ENCODE results near the gene DSCAML1. TPM values are rescaled to one million over a fixed set of nuclear protein-coding genes. Genes with fewer than 3 reads are reported as not detected.
A peak's percentile ranks its signal among the peaks of the same experiment; 100 is the strongest.

Gene DSCAML1
- total RNA-seq, 1 donor from 2014 or later: 0.09 TPM

- H3K9me3 Mint-ChIP-seq: no peaks in the 10 kb centered on the region
- no peak for TF ChIP-seq CTCF (conservative IDR thresholded peaks at IDR 0.05)
- peaks cover 2% of the 10 kb centered on the region for H3K27me3 Mint-ChIP-seq (ENCODE audit: low read depth)
- peaks cover 11% of the 10 kb centered on the region for H3K4me1 Mint-ChIP-seq
- no peak for DNase-seq (ENCODE audit: low read depth, low spot score)
- H3K27ac Mint-ChIP-seq (ENCODE audit: unreplicated experiment): peak overlapping the region; percentile 35
- H3K36me3 Mint-ChIP-seq (ENCODE audit: low read depth): no peaks in the 10 kb centered on the region
- no peak overlapping the region for H3K4me3 Mint-ChIP-seq
Measured at GRCh38 chr11:117529816-117530215, 267.2 kb downstream of the DSCAML1 start.

GRCh38 chr11:117528097-117528721, 268.8 kb downstream of the DSCAML1 start:
- H3K27me3 Mint-ChIP-seq (ENCODE audit: low read depth): peaks cover 2% of the 10 kb centered on the region
- H3K4me3 Mint-ChIP-seq: no peak overlapping the region
- no peaks in the 10 kb centered on the region for H3K9me3 Mint-ChIP-seq
- H3K4me1 Mint-ChIP-seq: peaks cover 11% of the 10 kb centered on the region
- DNase-seq (ENCODE audit: low read depth, low spot score): no peak
- no peak for TF ChIP-seq CTCF (conservative IDR thresholded peaks at IDR 0.05)
- H3K36me3 Mint-ChIP-seq (ENCODE audit: low read depth): no peaks in the 10 kb centered on the region
- H3K27ac Mint-ChIP-seq (ENCODE audit: unreplicated experiment): peak overlapping the region; percentile 71

GRCh38 chr11:117527271-117527670, 269.7 kb downstream of the DSCAML1 start:
- no peak for DNase-seq (ENCODE audit: low read depth, low spot score)
- H3K9me3 Mint-ChIP-seq: no peaks in the 10 kb centered on the region
- H3K4me1 Mint-ChIP-seq: peaks cover 11% of the 10 kb centered on the region
- H3K4me3 Mint-ChIP-seq: no peak overlapping the region
- H3K36me3 Mint-ChIP-seq (ENCODE audit: low read depth): no peaks in the 10 kb centered on the region
- no peak for TF ChIP-seq CTCF (conservative IDR thresholded peaks at IDR 0.05)
- peaks cover 2% of the 10 kb centered on the region for H3K27me3 Mint-ChIP-seq (ENCODE audit: low read depth)
- H3K27ac Mint-ChIP-seq (ENCODE audit: unreplicated experiment): no peak overlapping the region

- Mint-ChIP-seq H3K27ac (ENCODE audit: unreplicated experiment) (peak overlapping the region; percentile 62), H3K9me3 (no peaks in the 10 kb centered on the region), H3K36me3 (ENCODE audit: low read depth) (no peaks in the 10 kb centered on the region), H3K27me3 (ENCODE audit: low read depth) (peaks cover 2% of the 10 kb centered on the region), H3K4me3 (no peak overlapping the region), H3K4me1 (peaks cover 11% of the 10 kb centered on the region)
- DNase-seq (ENCODE audit: low read depth, low spot score): no peak
- TF ChIP-seq CTCF (conservative IDR thresholded peaks at IDR 0.05): no peak
Measured at GRCh38 chr11:117525866-117526542, 271.0 kb downstream of the DSCAML1 start.

- Mint-ChIP-seq H3K4me3 (no peak overlapping the region), H3K27me3 (ENCODE audit: low read depth) (peaks cover 2% of the 10 kb centered on the region), H3K9me3 (no peaks in the 10 kb centered on the region), H3K27ac (ENCODE audit: unreplicated experiment) (no peak overlapping the region), H3K36me3 (ENCODE audit: low read depth) (no peaks in the 10 kb centered on the region), H3K4me1 (peaks cover 13% of the 10 kb centered on the region)
- no peak for DNase-seq (ENCODE audit: low read depth, low spot score)
- no peak for TF ChIP-seq CTCF (conservative IDR thresholded peaks at IDR 0.05)
Measured at GRCh38 chr11:117524468-117525183, 272.4 kb downstream of the DSCAML1 start.

Data from neural crest cell (in vitro differentiated cells).